SW 1271 (cell line): ENCODE results near the gene ZIC2.

Source experiments
- DNase-seq, 2 experiments: peaks; one replicate each; lab custom pipeline; 2025; lab: John Stamatoyannopoulos, UW

The ZIC2 gene

GRCh38 chr13:99985886-99986527, 4.4 kb downstream of the ZIC2 start:
- DNase-seq, result no peak

DNA sequence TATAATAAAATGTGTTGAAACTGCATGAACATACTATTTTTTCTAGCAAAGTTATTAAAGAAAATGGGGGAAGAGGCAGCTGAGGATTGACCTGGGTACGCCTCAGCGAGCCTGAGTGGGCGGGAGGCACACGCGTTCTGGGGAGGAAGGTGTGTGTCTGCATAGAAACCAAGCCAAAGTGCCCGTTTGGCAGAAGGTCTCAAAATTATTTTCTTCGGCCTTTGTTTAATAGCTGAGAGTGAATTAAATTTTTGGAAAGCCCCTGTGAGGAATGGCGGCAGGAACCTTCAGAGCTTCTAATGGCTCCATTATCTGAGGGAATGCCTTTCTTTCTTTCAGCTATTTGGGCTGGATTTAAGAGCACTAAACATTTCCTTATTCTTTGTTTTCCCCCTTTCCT, 5.2 kb downstream of the ZIC2 start:
- no peak for DNase-seq

DNA sequence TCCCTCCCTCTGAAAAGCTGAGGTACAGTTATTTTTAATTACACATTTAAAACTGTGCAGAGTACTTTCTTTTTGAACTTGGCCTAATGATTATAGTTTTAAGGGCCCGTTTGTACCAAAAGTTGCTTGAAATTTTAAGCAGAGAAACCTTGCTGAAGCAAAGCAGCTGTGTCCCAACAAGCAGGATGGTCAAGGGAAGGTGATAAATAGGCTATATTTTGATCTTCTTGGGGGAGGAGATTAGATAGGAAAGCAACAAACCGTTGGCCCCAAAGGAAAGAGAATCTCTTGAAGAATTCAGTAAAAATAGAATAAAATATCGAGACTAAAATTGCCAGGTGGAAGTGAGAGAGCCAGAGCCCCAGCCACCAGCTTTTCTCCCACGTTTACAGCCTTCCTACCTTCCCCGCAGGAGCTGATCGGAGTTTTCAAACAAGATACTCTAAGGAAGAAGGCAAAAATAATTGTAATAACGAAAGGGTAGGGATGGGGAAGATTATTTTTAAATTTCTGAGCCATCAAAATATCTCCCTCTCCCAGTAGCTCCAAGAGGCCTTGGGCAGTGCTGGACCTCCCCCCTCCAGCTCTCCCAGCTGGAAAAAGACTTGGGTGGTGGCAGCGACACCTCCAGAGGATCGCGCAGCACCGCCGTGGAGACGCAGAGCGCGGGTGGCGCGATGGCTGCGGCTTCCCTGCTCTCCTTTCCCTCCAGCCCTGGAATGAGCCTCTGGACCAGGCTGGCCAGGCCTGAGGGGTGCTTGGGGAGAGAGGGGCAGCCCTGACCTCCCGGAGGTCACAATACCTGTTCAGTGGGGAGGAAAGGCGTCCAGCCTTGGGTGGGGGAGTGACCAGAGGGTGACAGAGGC, 5.8 kb downstream of the ZIC2 start:
- DNase-seq, result no peak

- DNase-seq, result no peak
Observed at GRCh38 chr13:99988529-99989275, 7.1 kb downstream of the ZIC2 start.

DNA sequence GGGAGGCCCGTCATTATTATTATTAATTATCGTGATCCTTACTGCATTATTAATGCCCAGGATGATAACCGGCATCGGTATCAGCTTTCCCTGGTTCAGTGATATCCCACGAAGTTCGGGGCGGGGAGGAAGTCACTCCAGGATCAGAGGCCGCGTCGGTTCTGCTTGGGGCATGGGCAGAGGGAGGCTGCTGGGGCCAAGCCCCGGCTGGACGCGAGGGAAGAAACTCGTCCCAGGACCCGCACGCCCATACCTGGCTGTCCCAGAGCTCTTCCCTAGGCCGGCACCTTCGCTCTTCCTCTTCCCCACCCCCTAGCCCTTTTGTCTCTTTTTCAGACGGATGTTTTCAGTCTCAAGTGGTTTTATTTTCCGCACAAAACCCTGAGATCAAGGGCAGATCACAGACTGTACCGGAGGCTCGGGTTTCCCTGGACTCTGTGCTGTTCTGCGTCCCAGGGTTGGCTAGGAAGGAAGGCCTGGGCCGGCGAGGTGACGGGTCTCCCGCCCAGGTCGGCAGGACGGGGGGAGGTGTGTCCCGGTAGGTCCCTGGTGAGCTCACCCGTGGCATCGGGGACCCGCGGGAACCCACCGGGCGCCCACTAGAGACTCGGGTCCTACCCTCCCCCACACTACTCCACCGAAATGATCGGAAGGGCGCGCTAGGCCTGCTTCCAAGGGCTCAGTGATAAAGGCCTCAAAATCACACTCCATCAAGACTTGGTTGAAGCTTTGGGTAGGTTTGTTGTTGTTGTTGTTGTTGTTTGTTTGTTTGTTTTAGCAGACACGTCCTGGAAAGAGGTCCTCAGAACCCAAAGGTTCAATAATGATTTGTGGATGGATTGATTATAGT, 7.9 kb downstream of the ZIC2 start:
- no peak for DNase-seq

DNA sequence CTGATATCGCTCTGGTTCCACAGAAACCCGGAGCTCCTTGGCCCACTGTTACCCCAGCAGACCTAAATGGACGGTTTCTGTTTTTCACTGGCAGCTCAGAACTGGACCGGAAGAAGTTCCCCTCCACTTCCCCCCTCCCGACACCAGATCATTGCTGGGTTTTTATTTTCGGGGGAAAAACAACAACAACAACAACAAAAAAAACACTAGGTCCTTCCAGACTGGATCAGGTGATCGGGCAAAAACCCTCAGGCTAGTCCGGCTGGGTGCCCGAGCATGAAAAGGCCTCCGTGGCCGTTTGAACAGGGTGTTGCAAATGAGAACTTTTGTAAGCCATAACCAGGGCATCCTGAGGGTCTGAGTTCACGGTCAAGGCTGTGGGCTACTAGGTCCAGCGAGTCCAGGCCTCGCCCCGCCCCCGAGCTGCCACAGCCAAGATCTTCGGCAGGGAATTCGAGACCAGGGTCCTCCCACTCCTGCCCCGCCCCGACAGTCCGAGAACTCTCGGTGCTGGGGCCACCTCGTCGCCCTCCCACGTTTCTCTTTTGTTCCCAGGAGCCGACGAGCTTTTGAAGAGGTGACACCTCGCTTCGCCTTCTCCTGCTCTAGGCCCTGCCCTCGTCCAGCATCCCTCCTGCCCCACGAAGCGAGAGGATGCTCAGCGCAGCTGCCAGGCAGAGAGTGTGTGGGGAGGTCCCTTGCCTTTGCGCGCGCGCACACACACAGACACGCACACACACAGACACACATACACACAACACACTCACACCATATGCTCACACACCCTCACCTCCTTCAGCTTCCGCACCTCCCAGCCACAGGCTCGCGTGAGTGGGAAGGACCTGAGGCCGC, 8.8 kb downstream of the ZIC2 start:
- DNase-seq, result no peak

DNA sequence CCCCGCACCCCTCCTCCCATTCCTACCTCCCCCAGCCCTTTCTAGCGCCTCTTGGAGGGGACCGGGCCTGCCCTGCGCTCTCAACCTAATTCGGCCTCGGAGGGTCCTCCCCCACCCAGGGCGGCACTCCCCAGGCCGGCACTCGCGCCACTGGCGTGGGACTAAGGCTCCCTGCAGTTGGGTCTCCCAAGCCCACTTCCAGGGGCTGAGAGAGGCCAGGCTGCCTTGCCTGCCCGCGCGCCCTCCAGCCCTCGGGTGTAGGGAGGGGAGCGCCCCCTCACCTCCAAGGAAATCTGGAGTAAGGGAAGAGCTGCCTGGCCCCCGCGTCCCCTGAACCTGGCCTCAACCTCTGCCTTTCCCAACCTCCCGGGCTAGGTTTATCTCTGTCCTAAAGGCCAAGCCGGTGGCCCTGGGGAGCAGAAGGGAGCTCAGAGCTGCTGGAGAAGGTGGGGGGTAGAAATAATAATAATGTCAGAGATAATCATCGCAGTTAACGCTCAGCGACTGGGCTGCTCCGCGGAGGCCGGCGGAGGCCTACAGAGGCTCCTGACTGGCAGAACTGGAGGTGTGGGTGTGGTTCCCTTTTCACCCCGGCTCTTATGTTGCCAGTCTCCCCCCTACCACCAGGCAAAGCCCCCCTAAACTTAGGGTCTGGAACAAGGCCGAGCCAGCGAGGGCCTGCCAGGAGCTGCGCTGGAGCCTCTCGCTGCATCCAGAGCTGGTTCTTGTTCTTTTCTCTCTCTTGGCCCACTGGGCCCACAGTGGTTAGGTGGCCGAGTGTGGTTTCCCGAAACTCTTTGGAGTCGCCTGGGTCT, 9.6 kb downstream of the ZIC2 start:
- DNase-seq, result no peak

DNA sequence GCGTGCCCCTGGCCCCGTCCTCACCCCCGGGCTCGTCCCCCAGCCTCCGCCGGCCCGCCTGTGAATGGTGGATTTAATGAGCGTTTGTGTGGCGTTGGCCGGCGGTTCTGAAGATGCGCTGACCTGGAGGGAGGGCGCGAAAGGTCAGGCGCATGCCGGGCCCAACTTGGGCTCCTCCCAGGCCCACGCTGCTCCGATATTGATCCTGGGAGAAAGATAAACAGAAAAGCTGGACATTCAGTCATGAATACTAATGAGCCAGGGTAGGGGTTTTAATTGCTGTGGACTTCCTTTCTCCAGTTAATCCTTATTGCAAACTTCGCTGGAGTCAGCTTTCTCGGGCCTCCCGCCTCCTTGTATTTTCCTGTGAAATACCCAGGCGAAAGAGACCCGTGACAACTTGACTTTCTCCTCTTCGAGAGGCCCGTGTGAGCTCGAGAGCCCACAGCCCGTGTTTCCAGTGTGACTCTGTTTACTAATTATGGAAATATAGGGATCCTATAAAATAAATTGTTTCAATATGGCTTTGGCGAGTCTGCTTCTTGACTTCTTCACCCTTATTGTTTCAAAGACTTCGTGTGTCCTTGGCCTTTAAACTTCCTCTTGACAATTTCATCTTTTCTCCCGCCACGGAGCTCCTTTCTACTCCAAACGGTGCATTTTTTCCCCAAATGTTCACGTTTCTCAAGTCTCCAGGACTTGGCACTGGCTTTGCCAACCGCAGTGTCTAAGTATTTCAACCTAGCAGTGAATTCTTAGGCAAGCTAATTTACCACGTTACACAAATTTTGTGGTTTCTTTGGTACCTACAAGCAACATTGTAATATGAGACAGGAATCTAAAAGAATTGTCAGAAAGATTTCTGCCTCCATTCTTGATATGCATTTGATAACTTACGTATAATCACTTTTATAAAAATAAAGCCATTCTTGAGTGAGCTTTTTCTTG, 10.5 kb downstream of the ZIC2 start:
- DNase-seq, result no peak

GRCh38 chr13:99992949-99993351, 11.4 kb downstream of the ZIC2 start:
- DNase-seq, result peak in 1 of 2 experiments; percentile 23

- DNase-seq, result no peak
Observed at GRCh38 chr13:99993660-99994637, 12.4 kb downstream of the ZIC2 start.

- no peak for DNase-seq
Observed at GRCh38 chr13:99994638-99995020, 13.0 kb downstream of the ZIC2 start.

DNA sequence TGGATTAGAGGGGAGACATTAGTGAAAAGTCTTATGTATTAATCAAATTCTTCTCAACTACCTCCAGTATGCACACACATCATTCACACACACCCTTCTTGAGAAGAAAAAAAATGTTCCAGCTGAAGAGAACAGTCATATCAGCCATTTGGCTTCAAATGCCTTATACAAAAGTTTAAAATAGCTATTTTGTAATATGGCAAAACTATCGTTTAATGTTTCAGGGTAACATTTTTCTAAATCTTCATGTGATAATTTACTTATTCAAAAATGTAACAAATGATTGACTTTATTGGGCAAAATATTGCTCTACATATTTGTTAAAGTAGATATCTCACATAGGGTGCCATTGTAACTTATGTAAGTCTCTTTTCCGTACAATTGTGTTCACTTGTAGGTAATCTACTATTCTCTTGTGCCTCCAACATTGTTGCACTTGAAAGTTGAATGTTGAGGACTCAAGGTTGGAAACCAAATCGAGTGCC, 13.6 kb downstream of the ZIC2 start:
- DNase-seq, result no peak

DNA sequence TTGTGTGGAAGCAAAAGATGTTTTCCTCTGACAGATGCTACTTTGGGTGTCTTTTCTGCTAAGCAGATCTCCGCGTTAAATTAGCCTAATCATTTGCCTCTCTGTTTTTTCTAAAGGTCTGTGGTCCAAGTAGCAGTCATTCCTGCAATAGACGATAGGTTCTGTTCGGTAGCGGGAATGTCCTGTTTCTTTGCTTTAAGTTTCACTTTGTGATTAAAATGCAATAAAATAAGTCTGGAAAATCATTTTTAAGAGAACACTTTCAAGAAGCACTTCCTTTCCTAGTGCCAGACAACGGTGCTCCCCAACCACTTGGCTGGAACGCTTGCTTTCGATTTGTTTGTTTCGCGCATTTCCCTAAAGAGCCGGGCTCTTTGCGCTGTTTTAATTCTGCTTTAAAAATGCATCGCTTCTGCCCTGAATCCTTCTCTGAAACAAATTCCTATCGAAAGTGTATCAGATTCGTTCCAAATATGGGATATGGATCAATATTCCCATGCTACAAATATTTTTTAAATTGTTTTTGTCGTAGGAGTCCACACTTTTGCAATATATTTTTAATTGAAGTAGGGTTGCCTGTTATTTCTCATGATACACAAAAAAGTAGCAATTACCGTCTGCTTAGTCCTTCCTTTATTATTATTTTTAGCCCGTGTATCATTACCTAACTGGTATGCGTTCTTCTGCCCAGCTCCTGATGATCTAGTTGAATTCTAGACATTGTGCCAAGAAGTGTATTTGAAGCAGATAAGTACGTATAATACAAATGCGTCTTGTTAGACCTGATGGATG, 14.2 kb downstream of the ZIC2 start:
- no peak for DNase-seq

- no peak for DNase-seq
Observed at GRCh38 chr13:99996381-99996973, 14.9 kb downstream of the ZIC2 start.

DNA sequence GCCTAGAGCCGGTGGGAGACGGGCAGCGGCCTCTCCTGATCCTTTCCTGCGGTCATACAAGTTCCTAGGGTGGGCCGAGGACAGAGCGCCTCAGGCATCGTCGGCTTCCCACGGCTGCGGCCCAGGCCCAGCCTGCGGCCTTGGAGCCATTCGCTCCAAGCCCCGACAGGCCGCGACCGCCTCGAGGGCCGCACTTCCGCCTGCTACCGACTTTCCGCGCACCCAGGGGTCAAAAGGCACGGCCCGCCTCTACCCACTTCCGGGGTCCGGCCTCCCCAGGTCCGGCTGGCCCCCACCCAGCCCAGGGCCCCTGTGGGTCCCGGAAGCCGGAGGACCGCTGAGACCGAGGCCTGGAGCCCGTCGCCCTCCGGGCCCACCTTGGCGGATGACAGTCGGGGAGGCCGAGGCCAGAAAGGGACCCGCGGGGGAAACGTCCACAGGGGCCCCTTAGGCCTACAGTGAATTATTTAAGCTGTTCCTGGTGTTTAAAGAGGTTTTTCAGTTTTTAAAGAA, 16.2 kb downstream of the ZIC2 start:
- DNase-seq, result no peak

GRCh38 chr13:99998261-99998660, 16.7 kb downstream of the ZIC2 start:
- no peak for DNase-seq
